Renal cortical epithelial cell (primary cell): ENCODE data around the gene DNAJB5. TPM values are rescaled to one million over a fixed set of nuclear protein-coding genes. Genes with fewer than 3 reads are reported as not detected.
"Not testable (repeated sequence)": the region's sequence is repeated elsewhere in the genome, so short reads cannot be mapped to it uniquely, and the experiment has no call there.

Experiments used
- DNase-seq: peaks from one replicate; pipeline ENCODE4 v3.0.0-alpha.2; 2011; ENCODE audit warnings: low read depth
- total RNA-seq: library from RNA; depleted of rRNA; stranded (reverse); fragments of >200 nt; gene quantifications from 2 replicates; pipeline ENCODE4 v1.2.3, GENCODE V29; 2014

The DNAJB5 gene
- total RNA-seq = 8.7 and 13.4 TPM in 2 replicates

- peak; percentile 98 for DNase-seq
Observed at GRCh38 chr9:34989003-34989945, at the start of gene DNAJB5. DNAJB5 (plus strand) TSS chr9:34989745; CDS start chr9:34990631, 886 bp downstream.

- DNase-seq = not testable (repeated sequence)
Observed at GRCh38 chr9:34939989-34940388, 49.6 kb upstream of the DNAJB5 start.

DNA sequence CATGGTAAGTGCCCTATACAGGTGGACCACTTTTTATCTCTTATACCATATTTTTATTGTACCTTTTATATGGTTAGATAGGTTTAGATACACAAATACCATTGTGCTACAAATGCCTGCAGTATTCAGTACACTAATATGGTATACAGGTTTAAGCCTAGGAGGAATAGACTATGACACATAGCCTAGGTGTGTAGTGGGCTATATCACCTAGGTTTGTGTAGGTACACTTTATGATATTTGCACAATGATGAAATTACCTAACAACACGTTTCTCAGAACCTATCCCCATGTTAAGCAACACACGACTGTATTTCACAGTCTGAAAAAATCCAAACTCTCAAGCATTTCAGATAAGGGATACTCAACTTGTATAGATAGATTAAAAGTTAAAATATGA, 41.1 kb upstream of the DNAJB5 start:
- DNase-seq = no peak

- DNase-seq = no peak
Observed at GRCh38 chr9:34954225-34954624, 35.3 kb upstream of the DNAJB5 start.

DNA sequence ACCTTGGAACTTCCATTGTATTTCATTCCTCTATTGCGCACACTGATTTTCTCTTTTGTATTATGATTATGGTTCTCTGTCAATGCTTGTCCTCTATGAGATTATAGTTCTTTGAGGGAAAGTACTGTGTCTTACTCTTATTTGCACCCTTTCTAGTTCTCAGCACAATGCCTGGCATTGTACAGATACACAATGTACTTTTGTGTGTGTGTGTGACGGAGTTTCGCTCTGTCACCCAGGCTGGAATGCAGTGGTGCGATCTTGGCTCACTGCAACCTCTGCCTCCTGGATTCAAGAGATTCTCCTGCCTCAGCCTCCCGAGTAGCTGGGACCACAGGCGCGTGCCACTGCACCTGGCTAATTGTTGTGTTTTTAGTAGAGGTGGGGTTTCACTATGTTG, 33.5 kb upstream of the DNAJB5 start:
- DNase-seq = not testable (repeated sequence)

DNA sequence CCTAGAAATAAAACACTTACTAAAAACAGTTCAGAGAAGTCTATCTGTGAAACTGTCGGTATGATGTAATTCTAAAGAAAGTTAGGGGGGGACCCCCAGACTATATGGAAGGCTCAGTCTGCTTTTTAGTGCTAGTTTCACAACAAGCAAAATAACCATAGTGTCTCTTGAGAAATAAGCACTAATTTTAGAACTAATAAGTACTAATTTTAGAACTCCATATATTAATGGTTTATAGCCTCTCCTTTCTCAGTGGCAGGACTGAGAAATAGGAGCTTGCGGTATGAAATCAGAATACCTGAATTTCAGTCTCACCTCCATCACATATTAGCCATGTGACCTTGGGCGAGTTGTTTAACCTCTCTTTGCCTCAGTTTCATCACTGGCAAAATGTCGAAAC, 32.9 kb upstream of the DNAJB5 start:
- DNase-seq = no peak

- no peak for DNase-seq
Observed at GRCh38 chr9:34957492-34958410, 31.8 kb upstream of the DNAJB5 start, which contains the start of gene PHF24. PHF24 (plus strand) TSS chr9:34958285; CDS start chr9:34971299, 13,014 bp downstream.

GRCh38 chr9:34958411-34958982, 31.0 kb upstream of the DNAJB5 start:
- no peak for DNase-seq

GRCh38 chr9:34959461-34959860, 30.1 kb upstream of the DNAJB5 start:
- no peak for DNase-seq

DNA sequence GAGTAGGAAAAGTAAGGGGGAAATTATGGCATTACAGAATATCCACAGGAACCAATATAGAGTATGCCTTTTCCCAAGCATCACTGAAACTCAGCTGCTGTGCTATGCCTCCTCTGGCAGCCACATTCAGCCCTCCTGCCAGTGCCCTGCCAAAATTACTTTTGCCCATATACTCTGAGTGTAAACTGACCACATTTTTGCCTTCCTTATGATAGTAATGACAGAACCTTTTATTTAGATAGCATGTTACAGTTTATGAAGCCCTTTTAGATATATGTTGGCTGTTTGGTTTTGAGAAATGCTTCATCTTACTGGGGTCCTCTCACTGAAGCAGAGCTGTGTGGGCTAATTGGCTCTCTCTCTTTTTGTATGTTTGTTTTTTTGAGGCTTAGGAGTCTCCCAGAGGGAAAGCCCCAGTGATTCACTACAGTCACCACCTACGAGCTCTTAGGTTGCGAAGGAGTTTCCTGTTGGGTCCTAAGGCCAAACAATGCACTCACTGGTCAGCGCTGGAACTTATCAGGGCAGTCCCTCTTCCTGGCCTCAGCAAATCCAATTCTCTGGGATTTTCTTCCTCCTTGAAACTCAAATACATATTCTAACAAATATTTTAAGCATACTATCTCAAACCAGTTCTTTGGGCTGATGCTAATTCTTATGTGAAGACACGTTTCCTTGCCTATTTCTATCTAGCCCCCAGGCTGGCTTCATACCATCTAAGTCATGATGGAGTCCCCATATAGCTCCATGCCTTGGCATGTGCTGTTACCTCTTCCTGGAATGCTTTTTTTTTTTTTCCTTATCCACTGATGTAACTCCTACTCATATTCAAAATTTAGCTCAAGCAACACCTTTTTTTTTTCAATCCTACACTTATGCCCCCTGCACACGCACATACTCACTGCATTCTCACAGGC, 27.7 kb upstream of the DNAJB5 start:
- peak; percentile 85 for DNase-seq

DNA sequence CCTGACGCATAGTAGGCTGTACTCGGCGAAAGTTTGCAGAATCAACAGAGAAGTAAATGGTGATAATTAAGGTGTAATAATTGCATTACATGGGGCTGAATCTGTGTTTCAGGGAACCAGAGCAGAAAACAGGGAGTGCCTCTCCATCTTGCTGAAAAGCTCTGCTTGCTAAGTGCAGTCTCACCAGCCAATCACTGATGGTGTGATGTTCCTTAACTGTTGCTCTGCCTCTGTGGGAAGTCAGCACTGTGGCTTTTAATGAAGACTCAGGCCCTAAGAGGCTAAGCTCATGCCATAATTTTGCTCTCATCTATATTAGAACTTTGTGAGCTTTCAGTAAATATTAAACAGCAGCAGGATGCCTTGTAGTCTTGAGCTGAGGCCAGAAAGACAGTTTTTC, 27.0 kb upstream of the DNAJB5 start:
- DNase-seq = no peak

DNA sequence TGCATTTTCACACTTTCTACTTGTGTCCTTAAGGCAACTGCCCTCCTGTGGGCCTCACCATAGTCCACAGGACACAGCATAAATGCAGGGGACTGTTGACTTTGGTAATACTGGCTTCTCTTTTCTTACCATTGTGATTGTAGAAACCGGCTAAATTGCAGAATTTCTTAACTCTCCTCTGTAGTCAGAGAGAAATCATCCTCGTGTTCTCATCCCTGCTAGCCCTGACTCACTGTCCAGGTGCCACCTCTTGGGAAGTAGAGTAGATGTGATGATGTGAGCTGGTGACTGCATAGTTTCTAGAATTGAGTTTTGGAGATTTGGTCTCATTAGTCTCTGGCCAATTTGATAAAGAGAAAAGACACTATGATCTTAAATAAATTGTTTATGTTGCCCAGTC, 26.0 kb upstream of the DNAJB5 start:
- no peak for DNase-seq

DNA sequence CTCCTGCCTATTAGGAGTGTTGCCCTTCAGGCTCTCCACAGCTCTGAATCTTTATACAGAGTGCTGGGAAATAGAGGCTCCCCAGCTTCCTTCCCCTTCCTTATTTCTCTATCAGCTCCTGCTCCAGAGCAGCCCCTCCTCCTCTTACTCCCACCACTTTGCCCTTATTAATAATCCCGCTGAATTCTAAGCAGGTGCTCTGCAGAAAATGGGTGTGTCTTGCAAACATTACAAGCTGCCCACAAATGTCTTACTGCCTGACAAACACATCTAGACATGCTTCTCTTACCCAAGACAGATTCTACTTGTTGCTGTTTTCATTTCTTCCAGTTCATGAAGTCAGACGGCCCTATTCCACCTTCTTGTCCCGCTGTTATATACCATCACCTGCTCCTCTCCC, 25.1 kb upstream of the DNAJB5 start:
- DNase-seq = peak; percentile 2

- no peak for DNase-seq
Observed at GRCh38 chr9:34971146-34971811, 18.3 kb upstream of the DNAJB5 start.

- DNase-seq = no peak
Observed at GRCh38 chr9:34974664-34975063, 14.9 kb upstream of the DNAJB5 start.

GRCh38 chr9:34976441-34976840, 13.1 kb upstream of the DNAJB5 start:
- no peak for DNase-seq

DNA sequence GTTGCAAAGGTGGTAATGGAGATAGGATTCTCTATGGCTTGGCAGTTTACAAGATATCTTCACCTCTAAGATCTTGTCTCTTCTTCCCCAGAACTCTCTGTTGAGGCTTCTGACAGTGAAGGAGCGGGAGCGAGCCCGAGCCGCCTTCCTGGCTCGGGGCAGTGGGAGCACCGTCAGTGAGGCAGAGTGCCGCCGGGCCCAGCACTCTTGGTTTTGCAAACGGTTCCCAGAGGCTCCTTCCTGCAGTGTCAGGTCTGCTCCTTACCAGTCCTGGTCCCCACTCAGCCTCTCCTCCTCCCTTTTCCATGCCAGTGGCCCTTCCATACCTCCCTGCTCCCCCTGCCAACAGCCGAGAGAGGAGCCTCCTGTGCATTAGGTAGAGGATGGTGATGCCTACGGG, 12.6 kb upstream of the DNAJB5 start:
- no peak for DNase-seq

GRCh38 chr9:34980181-34980761, 9.3 kb upstream of the DNAJB5 start:
- no peak for DNase-seq

DNA sequence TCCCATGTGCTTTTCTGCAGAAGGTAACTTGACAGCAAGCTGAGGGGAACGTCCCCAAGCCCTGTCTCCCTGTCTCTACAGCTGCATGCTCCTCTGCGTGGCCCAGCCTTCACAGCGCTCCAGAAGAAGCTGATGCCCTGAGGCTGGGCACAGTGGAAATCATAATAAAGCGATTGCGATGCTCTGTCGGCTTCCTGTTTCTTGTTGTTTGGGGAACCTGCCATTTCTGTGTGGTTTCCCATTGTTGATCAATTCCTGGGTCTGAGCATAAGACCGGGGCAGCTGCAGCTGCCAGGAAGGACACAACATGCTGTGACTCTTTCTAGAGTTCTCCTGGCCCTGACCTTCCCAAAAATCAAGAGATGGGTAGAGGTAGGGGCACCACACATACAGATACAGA, 7.2 kb upstream of the DNAJB5 start:
- no peak for DNase-seq

GRCh38 chr9:34983209-34983608, 6.3 kb upstream of the DNAJB5 start:
- DNase-seq = no peak
